Measurements from ENCODE around the gene C11orf65.

C11orf65 gene

DNA sequence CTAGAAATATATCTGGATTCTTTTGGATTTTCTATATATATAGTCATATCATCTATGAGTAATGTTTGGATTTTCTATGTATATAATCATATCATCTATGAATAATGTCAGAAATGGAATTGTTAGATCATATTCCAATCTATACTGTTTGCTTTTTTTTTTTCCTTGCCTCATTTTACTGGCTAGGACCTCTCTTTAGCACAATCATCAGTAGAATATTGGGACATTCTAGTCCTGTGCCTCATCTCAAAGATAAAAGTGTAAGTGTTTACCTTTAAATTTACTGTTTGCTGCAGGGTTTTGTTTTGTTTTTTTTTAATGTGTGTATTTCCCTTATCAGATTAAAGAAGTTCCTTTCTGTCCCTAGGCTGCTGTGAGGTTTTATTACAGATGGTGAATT lies 97.0 kb downstream of the C11orf65 start:
- no peak for TF ChIP-seq CTCF (conservative IDR thresholded peaks at IDR 0.05; ENCODE audit: low read length)
- no peak overlapping the region for H3K4me3 ChIP-seq (ENCODE audit: low read length)
- no peak for DNase-seq (ENCODE audit: low read depth)

DNA sequence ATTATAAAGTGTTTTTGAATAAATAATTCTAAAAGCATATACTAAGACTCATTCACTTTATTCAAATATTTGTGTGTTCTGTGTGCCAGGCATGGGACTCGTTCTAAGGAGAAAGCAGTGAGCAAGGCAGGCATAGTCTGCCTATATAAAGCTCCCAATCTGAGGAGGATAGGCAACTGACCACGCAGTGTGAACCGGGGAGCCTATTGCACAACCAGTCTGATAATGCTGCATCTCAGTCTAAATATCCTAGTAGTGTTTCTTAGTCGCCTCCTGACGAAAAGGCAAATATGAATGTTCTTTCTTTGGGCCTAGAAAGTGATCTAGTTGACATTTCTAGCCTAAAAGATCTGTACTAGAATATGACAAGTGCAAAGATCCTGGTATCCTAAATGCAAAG lies 98.3 kb downstream of the C11orf65 start:
- no peak for TF ChIP-seq CTCF (conservative IDR thresholded peaks at IDR 0.05; ENCODE audit: low read length)
- DNase-seq (ENCODE audit: low read depth), result no peak
- H3K4me3 ChIP-seq (ENCODE audit: low read length), result no peak overlapping the region

DNA sequence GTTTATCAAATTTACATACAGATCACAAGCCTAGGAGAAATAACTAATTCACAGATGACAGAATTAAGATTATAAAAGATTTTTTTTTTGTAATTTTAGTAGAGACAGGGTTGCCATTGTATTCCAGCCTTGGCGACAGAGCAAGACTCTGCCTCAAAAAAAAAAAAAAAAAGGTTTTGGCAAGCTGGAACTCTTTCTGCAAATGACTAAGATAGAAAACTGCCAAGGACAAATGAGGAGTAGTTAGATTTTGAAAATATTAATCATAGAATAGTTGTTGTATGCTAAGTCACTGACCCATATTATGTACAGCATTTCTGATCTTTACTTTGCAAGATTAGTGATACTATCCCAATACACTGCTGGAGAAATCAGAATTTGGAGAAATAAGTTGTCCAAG lies 99.2 kb downstream of the C11orf65 start:
- peak; percentile 25 for DNase-seq (ENCODE audit: low read depth)
- no peak overlapping the region for H3K4me3 ChIP-seq (ENCODE audit: low read length)
- no peak for TF ChIP-seq CTCF (conservative IDR thresholded peaks at IDR 0.05; ENCODE audit: low read length)

- no peak overlapping the region for H3K4me3 ChIP-seq (ENCODE audit: low read length)
- TF ChIP-seq CTCF (conservative IDR thresholded peaks at IDR 0.05; ENCODE audit: low read length), result no peak
- peak; percentile 41 for DNase-seq (ENCODE audit: low read depth)
These were observed 103.2 kb downstream of the C11orf65 start for GRCh38 chr11:108364159-108364558.

DNA sequence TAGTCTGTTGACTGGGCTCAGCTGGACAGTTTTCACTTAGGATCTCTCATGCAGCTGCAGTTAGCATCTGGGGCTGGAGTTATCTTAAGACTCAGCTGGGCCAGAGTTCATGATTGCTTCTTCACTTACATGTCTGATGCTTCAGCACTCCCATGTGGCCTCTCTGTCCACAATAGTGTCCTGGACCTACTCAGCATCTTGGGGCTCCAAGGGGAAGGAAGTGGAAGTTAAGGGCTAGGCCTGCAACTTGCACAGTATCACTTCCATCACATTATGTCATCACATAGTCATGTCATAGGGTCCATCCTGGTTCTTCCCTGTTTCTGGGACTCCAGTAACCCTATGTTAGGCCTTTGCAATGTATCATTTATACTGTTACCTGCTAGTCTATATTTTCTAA lies 115.9 kb downstream of the C11orf65 start:
- DNase-seq (ENCODE audit: low read depth), result no peak
- no peak overlapping the region for H3K4me3 ChIP-seq (ENCODE audit: low read length)
- TF ChIP-seq CTCF (conservative IDR thresholded peaks at IDR 0.05; ENCODE audit: low read length), result no peak

- TF ChIP-seq CTCF (conservative IDR thresholded peaks at IDR 0.05; ENCODE audit: low read length), result no peak
- DNase-seq (ENCODE audit: low read depth), result no peak
- no peak overlapping the region for H3K4me3 ChIP-seq (ENCODE audit: low read length)
These were observed 120.9 kb downstream of the C11orf65 start for GRCh38 chr11:108346451-108346850.

DNA sequence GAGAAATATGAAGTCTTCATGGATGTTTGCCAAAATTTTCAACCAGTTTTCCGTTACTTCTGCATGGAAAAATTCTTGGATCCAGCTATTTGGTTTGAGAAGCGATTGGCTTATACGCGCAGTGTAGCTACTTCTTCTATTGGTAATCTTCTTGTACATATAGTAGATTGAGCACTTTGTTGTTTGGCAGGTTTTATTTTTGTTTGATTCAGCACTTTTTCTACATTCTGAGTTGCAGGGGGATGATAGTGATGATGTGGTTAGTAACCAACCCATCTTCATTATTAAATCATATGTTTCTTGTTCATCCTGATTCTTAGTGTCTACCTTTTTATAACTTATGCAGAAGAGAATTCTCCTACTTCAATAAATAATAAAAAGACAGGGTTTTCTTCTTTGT lies 121.6 kb downstream of the C11orf65 start:
- TF ChIP-seq CTCF (conservative IDR thresholded peaks at IDR 0.05; ENCODE audit: low read length), result no peak
- no peak for DNase-seq (ENCODE audit: low read depth)

More for the DNA sequence above, 121.6 kb downstream of the C11orf65 start:
- no peak overlapping the region for H3K4me3 ChIP-seq (ENCODE audit: low read length)

All from AG10803 (cell line).